Peyer's patch (tissue), 4 donors: ENCODE measurements around the gene TOX3. TPM values are rescaled to one million over a fixed set of nuclear protein-coding genes. Genes with fewer than 3 reads are reported as not detected.

ENCODE experiments used
- DNase-seq, 3 donors: peaks; one replicate each; pipeline ENCODE4 v3.0.0-alpha.2; 2017 to 2019
- H3K27ac ChIP-seq, 4 donors: fragments of 200-600 bp; sonication (generic); one replicate each; pipeline ENCODE4 v1.5.1; 2016 to 2019
- H3K27me3 ChIP-seq, 2 donors: fragments of 200-600 bp; sonication (generic); one replicate each; pipeline ENCODE4 v1.5.1; 2019
- H3K36me3 ChIP-seq, 3 donors: fragments of 200-600 bp; sonication (generic); one replicate each; pipeline ENCODE4 v1.5.1; 2016 to 2019
- H3K4me1 ChIP-seq, 4 donors: fragments of 200-600 bp; sonication (generic); one replicate each; pipeline ENCODE4 v1.5.1; 2016 to 2019
- H3K4me3 ChIP-seq, 4 donors: fragments of 200-600 bp; sonication (generic); 1 replicate in 3 of 4; 2 replicates in 1 of 4; pipeline ENCODE4 v1.5.1; 2016 to 2019; ENCODE audit warnings: mild to moderate bottlenecking in 1 of 4
- H3K9me3 ChIP-seq, 4 donors: fragments of 200-600 bp; sonication (generic); one replicate each; pipeline ENCODE4 v1.5.1; 2016 to 2019; ENCODE audit warnings: mild to moderate bottlenecking in 1 of 4
- POLR2A ChIP-seq, 2 donors: fragments of 450-650 bp; IDR thresholded peaks; one replicate each; pipeline ENCODE4 v1.5.1; 2017; ENCODE audit warnings: antibody characterized with exemption in 2 of 2, mild to moderate bottlenecking in 2 of 2, moderate library complexity in 2 of 2
- total RNA-seq, 4 donors: library from RNA; depleted of rRNA; stranded (reverse); fragments of >200 nt; gene quantifications; one replicate each; pipeline ENCODE4 v1.1.0, GENCODE V29; 2016
- TF ChIP-seq, protein P1 (sequence below), 6 experiments: fragments of 450-650 bp in 4 of 6; fragments of 200-600 bp in 2 of 6; sonication (generic) in 1 of 6; IDR thresholded peaks; one replicate each; pipeline ENCODE4 v1.5.1; 2017 to 2019; ENCODE audit warnings: antibody characterized with exemption in 6 of 6, mild to moderate bottlenecking in 3 of 6, moderate library complexity in 1 of 6

The TOX3 gene
- total RNA-seq, 4 donors from 2014 or later = 5.0 to 24.5 (median 18.6) TPM

DNA sequence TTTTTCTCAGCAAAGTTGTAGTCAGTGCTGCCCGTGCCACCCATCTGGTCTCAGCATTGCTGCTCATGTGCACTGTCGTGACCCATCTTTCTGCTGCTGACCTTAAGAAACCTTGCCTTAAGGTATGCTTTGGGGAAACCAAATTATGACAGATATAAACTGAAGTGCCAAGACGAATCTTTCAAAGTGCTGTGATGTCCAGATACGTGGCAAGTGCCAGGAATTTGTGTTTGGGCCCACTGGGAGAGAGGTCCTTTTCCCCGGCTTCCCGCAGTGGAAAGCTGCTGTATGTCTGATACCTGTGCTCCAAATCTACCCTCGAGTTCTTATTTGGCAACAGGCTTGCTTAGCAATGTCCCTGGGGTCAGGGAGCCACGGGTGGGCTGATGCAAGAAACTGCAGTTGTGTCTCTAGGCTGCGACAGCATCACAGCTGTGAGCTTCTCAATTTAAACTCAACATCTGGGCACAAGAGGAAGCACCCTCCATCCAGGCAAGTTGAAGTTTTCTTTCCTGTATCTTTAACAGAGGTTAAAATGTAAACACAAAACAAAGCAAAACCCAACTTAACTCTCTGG lies 30.3 kb upstream of the TOX3 start:
- Histone ChIP-seq H3K27me3 (no peaks in the 10 kb centered on the region), H3K9me3 (no peaks in the 10 kb centered on the region), H3K4me3 (no peak overlapping the region), H3K36me3 (no peaks in the 10 kb centered on the region), H3K4me1 (peaks cover 0 to 11% (median 0%) of the 10 kb centered on the region in 4 donors), H3K27ac (no peak overlapping the region)
- no peak for DNase-seq
- no peak for TF ChIP-seq POLR2A (IDR thresholded peaks at IDR 0.05)
- TF ChIP-seq, protein P1, sequence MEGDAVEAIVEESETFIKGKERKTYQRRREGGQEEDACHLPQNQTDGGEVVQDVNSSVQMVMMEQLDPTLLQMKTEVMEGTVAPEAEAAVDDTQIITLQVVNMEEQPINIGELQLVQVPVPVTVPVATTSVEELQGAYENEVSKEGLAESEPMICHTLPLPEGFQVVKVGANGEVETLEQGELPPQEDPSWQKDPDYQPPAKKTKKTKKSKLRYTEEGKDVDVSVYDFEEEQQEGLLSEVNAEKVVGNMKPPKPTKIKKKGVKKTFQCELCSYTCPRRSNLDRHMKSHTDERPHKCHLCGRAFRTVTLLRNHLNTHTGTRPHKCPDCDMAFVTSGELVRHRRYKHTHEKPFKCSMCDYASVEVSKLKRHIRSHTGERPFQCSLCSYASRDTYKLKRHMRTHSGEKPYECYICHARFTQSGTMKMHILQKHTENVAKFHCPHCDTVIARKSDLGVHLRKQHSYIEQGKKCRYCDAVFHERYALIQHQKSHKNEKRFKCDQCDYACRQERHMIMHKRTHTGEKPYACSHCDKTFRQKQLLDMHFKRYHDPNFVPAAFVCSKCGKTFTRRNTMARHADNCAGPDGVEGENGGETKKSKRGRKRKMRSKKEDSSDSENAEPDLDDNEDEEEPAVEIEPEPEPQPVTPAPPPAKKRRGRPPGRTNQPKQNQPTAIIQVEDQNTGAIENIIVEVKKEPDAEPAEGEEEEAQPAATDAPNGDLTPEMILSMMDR (IDR thresholded peaks at IDR 0.05) = no peak

GRCh38 chr16:52573365-52574299 lies 26.7 kb upstream of the TOX3 start:
- TF ChIP-seq, protein P1 (IDR thresholded peaks at IDR 0.05) = peak in 3 of 6 experiments; percentile 42 to 48 (median 46)
- no peak for TF ChIP-seq POLR2A (IDR thresholded peaks at IDR 0.05)
- no peaks in the 10 kb centered on the region for H3K9me3 ChIP-seq
- no peaks in the 10 kb centered on the region for H3K36me3 ChIP-seq
- H3K27ac ChIP-seq = peak overlapping the region in 3 of 4 donors; percentile 58 to 92 (median 80)
- DNase-seq = peak in 1 of 3 donors; percentile 62
- H3K27me3 ChIP-seq = no peaks in the 10 kb centered on the region
- no peak overlapping the region for H3K4me3 ChIP-seq
- peaks cover 0 to 11% (median 0%) of the 10 kb centered on the region in 4 donors for H3K4me1 ChIP-seq

DNA sequence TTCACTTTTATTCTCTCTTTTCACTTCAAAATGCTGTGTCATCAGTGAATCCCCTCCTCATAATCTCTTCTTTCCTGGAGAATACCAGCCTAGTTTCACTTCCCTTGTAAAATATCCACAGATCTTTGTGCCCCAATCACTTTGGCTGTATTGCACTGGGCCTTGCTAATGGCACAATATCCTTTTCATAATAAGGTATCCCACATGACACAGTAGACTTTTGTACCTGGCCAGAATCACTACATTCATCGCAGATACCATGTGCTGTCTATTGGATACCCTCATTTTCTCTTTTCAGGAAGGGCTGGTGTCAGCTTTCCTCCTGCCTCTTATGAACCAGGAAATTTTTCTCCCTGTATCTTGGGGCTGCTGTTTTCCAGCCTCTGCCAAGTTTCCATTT lies 25.7 kb upstream of the TOX3 start:
- H3K27me3 ChIP-seq = no peaks in the 10 kb centered on the region
- H3K4me1 ChIP-seq = peaks cover 0 to 11% (median 0%) of the 10 kb centered on the region in 4 donors
- H3K27ac ChIP-seq = peak overlapping the region in 1 of 4 donors; percentile 1
- no peaks in the 10 kb centered on the region for H3K36me3 ChIP-seq
- no peak for DNase-seq
- no peak for TF ChIP-seq POLR2A (IDR thresholded peaks at IDR 0.05)
- TF ChIP-seq, protein P1 (IDR thresholded peaks at IDR 0.05) = no peak
- no peak overlapping the region for H3K4me3 ChIP-seq
- H3K9me3 ChIP-seq = no peaks in the 10 kb centered on the region

- no peak overlapping the region for H3K4me3 ChIP-seq
- H3K36me3 ChIP-seq = no peaks in the 10 kb centered on the region
- peaks cover 0 to 11% (median 0%) of the 10 kb centered on the region in 4 donors for H3K4me1 ChIP-seq
- no peak overlapping the region for H3K27ac ChIP-seq
- no peaks in the 10 kb centered on the region for H3K27me3 ChIP-seq
- no peak for DNase-seq
- TF ChIP-seq, protein P1 (IDR thresholded peaks at IDR 0.05) = no peak
- no peak for TF ChIP-seq POLR2A (IDR thresholded peaks at IDR 0.05)
- H3K9me3 ChIP-seq = no peaks in the 10 kb centered on the region
Measured at GRCh38 chr16:52570495-52571091, 23.6 kb upstream of the TOX3 start.

- no peak for TF ChIP-seq POLR2A (IDR thresholded peaks at IDR 0.05)
- TF ChIP-seq, protein P1 (IDR thresholded peaks at IDR 0.05) = no peak
- Histone ChIP-seq H3K27me3 (no peaks in the 10 kb centered on the region), H3K4me1 (peaks cover 0 to 14% (median 0%) of the 10 kb centered on the region in 4 donors), H3K27ac (no peak overlapping the region), H3K36me3 (no peaks in the 10 kb centered on the region), H3K9me3 (no peaks in the 10 kb centered on the region), H3K4me3 (no peak overlapping the region)
- no peak for DNase-seq
Measured at GRCh38 chr16:52569701-52570100, 22.8 kb upstream of the TOX3 start.
